CD4-positive, alpha-beta memory T cell (primary cell): ENCODE measurements around the gene ARHGEF4. TPM values are rescaled to one million over a fixed set of nuclear protein-coding genes. Genes with fewer than 3 reads are reported as not detected.

ENCODE experiments used
- CTCF ChIA-PET: fragments of 350-600 bp; sonication (Branson Sonifier 250); formaldehyde crosslinking; loops from one replicate; lab custom pipeline; 2021; ENCODE audit warnings: inconsistent platforms; ENCODE audit not compliant: partially characterized antibody; lab: Charles Lee
- POLR2A ChIA-PET: fragments of 350-600 bp; sonication (Branson Sonifier 250); formaldehyde crosslinking; loops from one replicate; lab custom pipeline; 2021; ENCODE audit not compliant: partially characterized antibody; lab: Charles Lee
- DNase-seq, 5 donors: peaks; one replicate each; pipeline versions ENCODE4 v3.0.0 to v3.0.0-alpha.2; 2020 to 2022; ENCODE audit warnings: mixed read lengths in 1 of 5
- H3K27ac ChIP-seq: one replicate; pipeline ENCODE4 v1.7.0; 2013; ENCODE audit warnings: low read depth, low read length
- H3K27me3 ChIP-seq: 2 replicates; pipeline ENCODE4 v1.7.0; 2013; ENCODE audit warnings: mild to moderate bottlenecking, low read length, moderate library complexity; ENCODE audit not compliant: insufficient read depth
- H3K36me3 ChIP-seq: 2 replicates; pipeline ENCODE4 v1.7.0; 2013; ENCODE audit warnings: mild to moderate bottlenecking, low read length, moderate library complexity; ENCODE audit not compliant: insufficient read depth
- H3K4me1 ChIP-seq: 2 replicates; pipeline ENCODE4 v1.7.0; 2013; ENCODE audit warnings: mild to moderate bottlenecking, low read length, moderate library complexity; ENCODE audit not compliant: insufficient read depth
- H3K4me3 ChIP-seq, 2 donors: one replicate each; pipeline ENCODE4 v1.7.0; 2013; ENCODE audit warnings: low read length in 2 of 2, mild to moderate bottlenecking in 1 of 2
- H3K9me3 ChIP-seq, 2 donors: one replicate each; pipeline ENCODE4 v1.7.0; 2013; ENCODE audit warnings: low read length in 2 of 2, control low read depth in 1 of 2; ENCODE audit not compliant: control insufficient read depth in 1 of 2
- H3K27ac Mint-ChIP-seq, 7 donors: one replicate each; pipeline ENCODE4 v1.8.0; 2020 to 2021; ENCODE audit warnings: mixed read lengths in 7 of 7, mild to moderate bottlenecking in 6 of 7, inconsistent platforms in 3 of 7, moderate library complexity in 3 of 7
- H3K27me3 Mint-ChIP-seq, 2 donors: one replicate each; pipeline ENCODE4 v1.8.0; 2020 to 2021; ENCODE audit warnings: mixed read lengths in 2 of 2
- H3K36me3 Mint-ChIP-seq, 2 donors: one replicate each; pipeline ENCODE4 v1.8.0; 2020 to 2021; ENCODE audit warnings: mixed read lengths in 2 of 2, inconsistent platforms in 1 of 2, mild to moderate bottlenecking in 1 of 2
- H3K4me1 Mint-ChIP-seq, 4 donors: one replicate each; pipeline ENCODE4 v1.8.0; 2020 to 2021; ENCODE audit warnings: mixed read lengths in 4 of 4, mild to moderate bottlenecking in 1 of 4
- H3K4me3 Mint-ChIP-seq, 8 donors: one replicate each; pipeline ENCODE4 v1.8.0; 2020 to 2021; ENCODE audit warnings: mixed read lengths in 8 of 8, mild to moderate bottlenecking in 7 of 8, moderate library complexity in 6 of 8, inconsistent platforms in 3 of 8
- H3K9me3 Mint-ChIP-seq, 8 donors: one replicate each; pipeline ENCODE4 v1.8.0; 2020 to 2021; ENCODE audit warnings: mixed read lengths in 8 of 8, mild to moderate bottlenecking in 5 of 8, inconsistent platforms in 3 of 8, moderate library complexity in 1 of 8
- intact Hi-C: fragments of 100-400 bp; cut with micrococcal nuclease; formaldehyde crosslinking; loops from one replicate; pipeline ENCODE4 v1.15.1; 2023
- polyA plus RNA-seq, 2 donors: library from polyadenylated mRNA; unstranded; fragments of 300-500 nt; fragmentation: Illumina TruSeq; gene quantifications; one replicate each; pipeline ENCODE4 v1.2.3, GENCODE V29; 2021
- total RNA-seq, 2 experiments: library from RNA; stranded (reverse); gene quantifications; one replicate each; pipeline ENCODE4 v1.2.3, GENCODE V29; 2021

Gene ARHGEF4
- total and polyA plus RNA-seq, 4 experiments from 2014 or later = 1.4 to 2.6 (median 2.1) TPM

- intact Hi-C loops = no loop called here
- no peak overlapping the region for H3K27ac ChIP-seq
- peaks cover 19% of the 10 kb centered on the region for H3K4me1 ChIP-seq
- Mint-ChIP-seq H3K9me3 (peaks cover 0 to 4% (median 0%) of the 10 kb centered on the region in 8 donors), H3K27ac (no peak overlapping the region), H3K4me1 (peaks cover 11 to 26% (median 22%) of the 10 kb centered on the region in 4 donors), H3K27me3 (peaks cover 3 to 13% of the 10 kb centered on the region in 2 donors), H3K4me3 (no peak overlapping the region), H3K36me3 (no peaks in the 10 kb centered on the region)
- POLR2A ChIA-PET = no interaction called here
- CTCF ChIA-PET = no interaction called here
- no peak overlapping the region for H3K4me3 ChIP-seq
- no peaks in the 10 kb centered on the region for H3K36me3 ChIP-seq
- H3K27me3 ChIP-seq = no peaks in the 10 kb centered on the region
- no peak for DNase-seq
- no peaks in the 10 kb centered on the region for H3K9me3 ChIP-seq
Measured at GRCh38 chr2:131008967-131009366, 172.3 kb downstream of the ARHGEF4 start.

- DNase-seq = no peak
- Histone ChIP-seq H3K27me3 (no peaks in the 10 kb centered on the region), H3K4me3 (no peak overlapping the region), H3K4me1 (peaks cover 19% of the 10 kb centered on the region), H3K27ac (no peak overlapping the region), H3K36me3 (no peaks in the 10 kb centered on the region), H3K9me3 (no peaks in the 10 kb centered on the region)
- H3K9me3 Mint-ChIP-seq = peaks cover 0 to 4% (median 0%) of the 10 kb centered on the region in 8 donors
- ChIA-PET CTCF (no interaction called here), POLR2A (interaction anchor here (1.3 kb wide), 1 partner anchor 31 kb away, joined by 6 read pairs; no protein-coding TSS in a partner anchor)
- H3K4me1 Mint-ChIP-seq = peaks cover 11 to 26% (median 22%) of the 10 kb centered on the region in 4 donors
- peak overlapping the region in 5 of 7 donors; percentile 17 to 89 (median 32) for H3K27ac Mint-ChIP-seq
- no peaks in the 10 kb centered on the region for H3K36me3 Mint-ChIP-seq
- H3K4me3 Mint-ChIP-seq = peak overlapping the region in 4 of 8 donors; percentile 4 to 68 (median 7)
- H3K27me3 Mint-ChIP-seq = peaks cover 3 to 17% of the 10 kb centered on the region in 2 donors
- intact Hi-C loops = no loop called here
Measured at GRCh38 chr2:131009713-131010475, 173.2 kb downstream of the ARHGEF4 start.

GRCh38 chr2:131010566-131010965 lies 173.9 kb downstream of the ARHGEF4 start:
- intact Hi-C loops = no loop called here
- Mint-ChIP-seq H3K4me1 (peaks cover 11 to 26% (median 22%) of the 10 kb centered on the region in 4 donors), H3K36me3 (no peaks in the 10 kb centered on the region), H3K4me3 (peak overlapping the region in 7 of 8 donors; percentile 4 to 68 (median 63)), H3K27ac (peak overlapping the region in 6 of 7 donors; percentile 32 to 89 (median 68)), H3K9me3 (peaks cover 0 to 4% (median 0%) of the 10 kb centered on the region in 8 donors), H3K27me3 (peaks cover 3 to 17% of the 10 kb centered on the region in 2 donors)
- DNase-seq = peak in 3 of 5 donors; percentile 20 to 36 (median 22)
- no peak overlapping the region for H3K4me3 ChIP-seq
- H3K4me1 ChIP-seq = peaks cover 19% of the 10 kb centered on the region
- no peaks in the 10 kb centered on the region for H3K36me3 ChIP-seq
- ChIA-PET CTCF (interaction anchor here (1.1 kb wide), 1 partner anchor 9 kb away, joined by 3 read pairs; no protein-coding TSS in a partner anchor), POLR2A (interaction anchor here (1.3 kb wide), 1 partner anchor 31 kb away, joined by 6 read pairs; no protein-coding TSS in a partner anchor)
- no peaks in the 10 kb centered on the region for H3K9me3 ChIP-seq
- no peak overlapping the region for H3K27ac ChIP-seq
- no peaks in the 10 kb centered on the region for H3K27me3 ChIP-seq

DNA sequence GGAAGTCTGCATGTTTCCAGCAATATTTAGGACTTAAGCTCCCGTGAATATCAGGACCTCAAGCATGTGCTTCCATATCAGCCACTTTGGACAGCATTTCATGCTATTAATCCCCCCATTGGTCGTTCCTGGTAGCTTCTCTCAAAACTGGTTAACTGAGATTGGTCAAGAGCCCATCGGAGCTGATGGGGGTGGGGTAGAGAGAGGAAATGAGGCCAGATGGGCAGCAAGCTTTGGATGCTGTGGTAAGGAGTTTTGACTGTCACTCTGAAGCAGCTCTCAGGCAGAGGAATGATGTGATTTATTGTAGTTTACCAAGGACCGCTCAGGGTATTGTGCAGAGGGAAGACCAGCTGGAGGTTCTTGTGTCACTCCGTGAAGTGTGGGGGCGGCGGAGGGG lies 174.8 kb downstream of the ARHGEF4 start:
- Mint-ChIP-seq H3K4me1 (peaks cover 11 to 26% (median 22%) of the 10 kb centered on the region in 4 donors), H3K27me3 (peaks cover 8 to 19% of the 10 kb centered on the region in 2 donors), H3K27ac (peak overlapping the region in 1 of 7 donors; percentile 2), H3K9me3 (peaks cover 0 to 4% (median 0%) of the 10 kb centered on the region in 8 donors), H3K4me3 (no peak overlapping the region), H3K36me3 (no peaks in the 10 kb centered on the region)
- Histone ChIP-seq H3K9me3 (no peaks in the 10 kb centered on the region), H3K27me3 (no peaks in the 10 kb centered on the region), H3K4me1 (peaks cover 19% of the 10 kb centered on the region), H3K27ac (no peak overlapping the region), H3K36me3 (no peaks in the 10 kb centered on the region), H3K4me3 (no peak overlapping the region)
- no peak for DNase-seq
- ChIA-PET CTCF (interaction anchor here (1.1 kb wide), 1 partner anchor 10 kb away, joined by 3 read pairs; no protein-coding TSS in a partner anchor), POLR2A (interaction anchor here (1.3 kb wide), 1 partner anchor 30 kb away, joined by 6 read pairs; no protein-coding TSS in a partner anchor)
- intact Hi-C loops = no loop called here

DNA sequence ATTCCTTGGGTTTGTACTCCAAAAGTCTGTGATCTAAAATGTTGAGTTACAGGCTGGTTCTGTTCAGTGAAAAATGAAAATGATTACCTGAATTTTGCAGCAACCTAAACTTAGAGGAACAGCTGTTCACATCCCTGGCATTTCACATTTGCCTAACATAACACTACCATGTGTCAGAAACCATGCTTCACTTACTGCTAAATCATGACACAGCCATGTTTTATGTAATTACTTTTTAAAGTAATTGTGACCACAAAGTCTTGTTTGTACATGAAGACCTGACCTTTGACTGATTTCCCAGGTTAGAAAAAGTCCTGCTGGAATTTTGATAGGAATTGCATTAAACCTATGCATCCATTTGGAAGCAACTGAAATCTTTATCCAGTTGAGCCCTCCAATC lies 177.4 kb downstream of the ARHGEF4 start:
- POLR2A ChIA-PET = no interaction called here

DNA sequence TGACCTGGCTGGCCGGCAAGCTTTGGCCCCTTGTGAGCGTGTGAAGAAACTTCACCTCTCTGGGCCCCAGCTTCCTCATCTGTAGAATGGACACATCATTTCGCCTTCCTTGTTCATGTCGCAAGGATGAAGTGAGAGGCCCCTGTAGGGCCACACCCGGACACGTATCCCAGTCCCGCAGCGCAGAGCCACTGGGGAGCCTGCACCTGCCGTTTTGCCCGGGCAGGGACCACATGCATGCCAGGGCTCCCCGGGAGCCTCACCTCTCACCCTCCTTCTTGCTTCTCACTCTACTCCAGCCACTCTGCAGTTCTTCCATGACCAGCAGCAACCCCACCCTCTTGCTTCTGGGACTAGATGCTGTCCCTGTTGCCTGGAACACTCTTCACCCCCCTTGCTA lies 179.1 kb downstream of the ARHGEF4 start:
- H3K27ac Mint-ChIP-seq = no peak overlapping the region
- Histone ChIP-seq H3K4me3 (no peak overlapping the region), H3K4me1 (peaks cover 8% of the 10 kb centered on the region), H3K9me3 (no peaks in the 10 kb centered on the region), H3K36me3 (no peaks in the 10 kb centered on the region), H3K27me3 (no peaks in the 10 kb centered on the region), H3K27ac (no peak overlapping the region)
- DNase-seq = no peak
- no peaks in the 10 kb centered on the region for H3K36me3 Mint-ChIP-seq
- H3K27me3 Mint-ChIP-seq = peaks cover 8 to 16% of the 10 kb centered on the region in 2 donors
- H3K9me3 Mint-ChIP-seq = no peaks in the 10 kb centered on the region
- POLR2A ChIA-PET = no interaction called here
- CTCF ChIA-PET = no interaction called here
- intact Hi-C loops = no loop called here
- peaks cover 7 to 13% (median 10%) of the 10 kb centered on the region in 4 donors for H3K4me1 Mint-ChIP-seq
- no peak overlapping the region for H3K4me3 Mint-ChIP-seq

More for the DNA sequence above, 177.4 kb downstream of the ARHGEF4 start:
- no peak for DNase-seq
- Histone ChIP-seq H3K27ac (no peak overlapping the region), H3K36me3 (no peaks in the 10 kb centered on the region), H3K4me1 (peaks cover 19% of the 10 kb centered on the region), H3K27me3 (no peaks in the 10 kb centered on the region), H3K4me3 (no peak overlapping the region), H3K9me3 (no peaks in the 10 kb centered on the region)
- Mint-ChIP-seq H3K27me3 (peaks cover 8 to 21% of the 10 kb centered on the region in 2 donors), H3K4me3 (no peak overlapping the region), H3K36me3 (no peaks in the 10 kb centered on the region), H3K27ac (no peak overlapping the region), H3K9me3 (peaks cover 0 to 2% (median 0%) of the 10 kb centered on the region in 8 donors), H3K4me1 (peaks cover 11 to 26% (median 21%) of the 10 kb centered on the region in 4 donors)
- CTCF ChIA-PET = no interaction called here
- intact Hi-C loops = no loop called here
